ENCODE results near the gene CAMTA2.

CAMTA2 gene

DNA sequence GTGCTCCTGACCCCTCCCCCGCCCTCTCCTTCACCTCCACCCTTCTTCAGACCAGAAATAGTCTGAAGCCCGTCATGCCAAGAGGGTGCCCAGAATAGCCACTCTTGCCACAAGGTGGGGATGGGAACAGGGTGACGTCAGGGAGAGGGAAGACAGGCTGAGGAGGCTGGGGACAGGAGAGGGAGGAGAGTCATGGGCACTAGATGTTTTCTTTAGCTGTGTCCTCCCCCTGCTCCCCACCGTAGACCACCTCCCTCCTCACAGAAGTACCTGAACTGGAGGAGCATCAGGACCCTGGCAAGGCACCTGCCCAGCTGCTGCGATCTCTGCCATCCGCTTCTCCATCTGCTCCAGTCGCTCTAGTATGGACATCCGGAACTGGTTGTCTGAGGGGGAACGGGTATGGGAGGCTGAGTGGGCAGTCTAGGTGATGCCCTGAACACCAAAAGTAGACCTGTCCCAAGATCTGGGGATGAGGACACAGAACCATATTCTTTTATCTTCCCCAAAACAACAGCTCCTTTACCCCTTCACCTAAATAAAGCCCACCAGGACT is 13.3 kb downstream of the CAMTA2 start:
- TF ChIP-seq L3MBTL2 (conservative IDR thresholded peaks at IDR 0.05): no peak
- no peak for TF ChIP-seq SP1 (IDR thresholded peaks at IDR 0.05)
- no peak for TF ChIP-seq SUZ12 (IDR thresholded peaks at IDR 0.05)
- TF ChIP-seq FOXK2 (IDR thresholded peaks at IDR 0.05): no peak
- no peak for TF ChIP-seq HDGF (IDR thresholded peaks at IDR 0.05; ENCODE audit: borderline replicate concordance)
- TF ChIP-seq BHLHE40 (IDR thresholded peaks at IDR 0.05; ENCODE audit: borderline replicate concordance): no peak
- no peak for TF ChIP-seq TARDBP (IDR thresholded peaks at IDR 0.05)
- TF ChIP-seq ARNT (IDR thresholded peaks at IDR 0.05): no peak
- no peak for TF ChIP-seq NFRKB (IDR thresholded peaks at IDR 0.05)
- no peak for TF ChIP-seq ELF4 (IDR thresholded peaks at IDR 0.05)
- no peak for TF ChIP-seq FOXM1 (IDR thresholded peaks at IDR 0.05; ENCODE audit: borderline replicate concordance)
- CTCF ChIA-PET: no interaction called here
- no peak for DNase-seq (ENCODE audit: extremely low spot score)
- POLR2A ChIA-PET: interaction anchor here (0.7 to 2.7 kb wide), 3 partner anchors 13 to 65 kb away, joined by 3 to 9 read pairs (median 4); partner anchors contain the start of genes RNF167 and SLC25A11

DNA sequence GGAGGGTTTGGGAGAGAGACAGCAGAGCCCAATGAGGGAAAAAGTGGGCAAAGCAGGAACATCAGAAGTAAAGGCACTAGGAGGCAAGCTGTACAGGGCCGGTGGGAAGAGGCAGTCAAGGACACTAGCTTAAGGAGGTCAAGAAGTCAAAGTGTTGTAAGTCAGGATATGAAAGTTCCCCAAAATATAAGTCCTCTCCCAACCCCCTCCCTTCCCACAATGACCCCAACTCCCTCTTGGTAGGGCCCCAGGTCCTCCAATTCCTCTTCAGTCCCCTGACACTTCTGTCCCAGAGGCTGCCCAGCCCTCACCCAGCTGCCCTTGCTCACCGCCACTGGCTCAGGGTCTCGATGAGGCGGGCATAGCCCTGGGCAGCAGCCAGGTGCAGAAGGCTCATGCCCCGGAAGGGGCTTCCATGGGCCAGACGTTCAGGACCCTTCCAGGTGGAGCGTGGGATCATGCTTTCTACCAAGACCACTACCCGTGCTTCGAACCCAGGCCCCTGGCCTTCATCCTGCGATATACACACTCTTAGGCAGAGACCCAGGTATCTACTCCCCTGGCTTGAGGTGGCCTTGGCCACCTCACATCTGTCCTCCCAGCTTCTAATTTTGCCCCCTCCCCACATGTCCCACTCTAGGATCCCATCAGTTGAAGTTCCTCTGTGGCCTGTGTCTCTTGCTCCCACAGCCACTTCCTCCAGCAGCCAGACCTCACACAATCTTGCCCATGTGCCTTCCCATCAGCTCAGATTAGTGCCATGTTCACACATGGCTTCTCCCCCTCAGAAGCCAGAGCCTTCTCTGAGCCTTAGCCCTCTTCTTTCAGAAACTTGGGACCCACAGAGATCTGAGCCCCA is 14.0 kb downstream of the CAMTA2 start:
- TF ChIP-seq FOXK2 (IDR thresholded peaks at IDR 0.05): no peak
- TF ChIP-seq ARNT (IDR thresholded peaks at IDR 0.05): no peak
- TF ChIP-seq HDGF (IDR thresholded peaks at IDR 0.05; ENCODE audit: borderline replicate concordance): no peak
- no peak for TF ChIP-seq ELF4 (IDR thresholded peaks at IDR 0.05)
- TF ChIP-seq SUZ12 (IDR thresholded peaks at IDR 0.05): no peak
- no peak for TF ChIP-seq SP1 (IDR thresholded peaks at IDR 0.05)
- no peak for TF ChIP-seq FOXA1 (IDR thresholded peaks at IDR 0.05)
- TF ChIP-seq NFRKB (IDR thresholded peaks at IDR 0.05): no peak
- no peak for TF ChIP-seq ZNF384 (IDR thresholded peaks at IDR 0.05)
- TF ChIP-seq LEF1 (IDR thresholded peaks at IDR 0.05; ENCODE audit: borderline replicate concordance): no peak
- no peak for TF ChIP-seq L3MBTL2 (conservative IDR thresholded peaks at IDR 0.05)
- no peak for TF ChIP-seq BHLHE40 (IDR thresholded peaks at IDR 0.05; ENCODE audit: borderline replicate concordance)
- TF ChIP-seq, protein P1, sequence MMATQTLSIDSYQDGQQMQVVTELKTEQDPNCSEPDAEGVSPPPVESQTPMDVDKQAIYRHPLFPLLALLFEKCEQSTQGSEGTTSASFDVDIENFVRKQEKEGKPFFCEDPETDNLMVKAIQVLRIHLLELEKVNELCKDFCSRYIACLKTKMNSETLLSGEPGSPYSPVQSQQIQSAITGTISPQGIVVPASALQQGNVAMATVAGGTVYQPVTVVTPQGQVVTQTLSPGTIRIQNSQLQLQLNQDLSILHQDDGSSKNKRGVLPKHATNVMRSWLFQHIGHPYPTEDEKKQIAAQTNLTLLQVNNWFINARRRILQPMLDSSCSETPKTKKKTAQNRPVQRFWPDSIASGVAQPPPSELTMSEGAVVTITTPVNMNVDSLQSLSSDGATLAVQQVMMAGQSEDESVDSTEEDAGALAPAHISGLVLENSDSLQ (IDR thresholded peaks at IDR 0.05): no peak
- no peak for TF ChIP-seq FOXM1 (IDR thresholded peaks at IDR 0.05; ENCODE audit: borderline replicate concordance)
- DNase-seq (ENCODE audit: extremely low spot score): no peak
- ChIA-PET CTCF (no interaction called here), POLR2A (interaction anchor here (0.7 to 2.7 kb wide), 6 partner anchors 13 to 135 kb away, joined by 3 to 9 read pairs (median 4); partner anchors contain the start of genes CAMTA2, RNF167 and SLC25A11)

DNA sequence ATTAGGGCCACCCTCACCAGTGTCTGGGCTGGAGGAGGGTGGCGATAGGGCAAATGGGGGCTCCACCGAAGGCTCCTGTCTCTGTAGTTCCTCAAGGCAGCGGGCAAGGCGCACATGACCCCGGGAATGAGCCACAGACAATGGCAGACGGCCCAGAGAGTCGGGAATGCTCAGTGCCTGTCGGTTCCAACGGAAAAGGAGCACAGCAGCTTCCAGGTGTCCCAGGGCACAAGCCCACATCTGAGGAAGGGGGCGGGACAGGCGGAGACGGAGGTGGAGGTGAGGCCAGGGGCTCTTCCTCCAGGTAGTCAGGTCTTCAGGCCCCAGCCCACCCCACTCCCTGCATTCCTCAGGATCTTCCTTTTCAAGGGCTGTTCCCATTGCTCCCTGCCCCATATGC is 14.7 kb downstream of the CAMTA2 start:
- DNase-seq (ENCODE audit: extremely low spot score): no peak
- POLR2A ChIA-PET: interaction anchor here (1.4 kb wide), 1 partner anchor 15 kb away, joined by 4 read pairs; the partner anchor contains the start of gene CAMTA2
- TF ChIP-seq FOXK2 (IDR thresholded peaks at IDR 0.05): no peak
- no peak for TF ChIP-seq L3MBTL2 (conservative IDR thresholded peaks at IDR 0.05)
- no peak for TF ChIP-seq ELF4 (IDR thresholded peaks at IDR 0.05)
- TF ChIP-seq NFRKB (IDR thresholded peaks at IDR 0.05): no peak
- TF ChIP-seq TARDBP (IDR thresholded peaks at IDR 0.05): no peak
- no peak for TF ChIP-seq FOXA1 (IDR thresholded peaks at IDR 0.05)
- no peak for TF ChIP-seq CTBP1 (IDR thresholded peaks at IDR 0.05; ENCODE audit: borderline replicate concordance)
- TF ChIP-seq FOXM1 (IDR thresholded peaks at IDR 0.05; ENCODE audit: borderline replicate concordance): no peak
- no peak for TF ChIP-seq ZNF384 (IDR thresholded peaks at IDR 0.05)
- no peak for TF ChIP-seq BHLHE40 (IDR thresholded peaks at IDR 0.05; ENCODE audit: borderline replicate concordance)
- no peak for TF ChIP-seq SP1 (IDR thresholded peaks at IDR 0.05)
- TF ChIP-seq ARNT (IDR thresholded peaks at IDR 0.05): no peak
- CTCF ChIA-PET: no interaction called here

DNA sequence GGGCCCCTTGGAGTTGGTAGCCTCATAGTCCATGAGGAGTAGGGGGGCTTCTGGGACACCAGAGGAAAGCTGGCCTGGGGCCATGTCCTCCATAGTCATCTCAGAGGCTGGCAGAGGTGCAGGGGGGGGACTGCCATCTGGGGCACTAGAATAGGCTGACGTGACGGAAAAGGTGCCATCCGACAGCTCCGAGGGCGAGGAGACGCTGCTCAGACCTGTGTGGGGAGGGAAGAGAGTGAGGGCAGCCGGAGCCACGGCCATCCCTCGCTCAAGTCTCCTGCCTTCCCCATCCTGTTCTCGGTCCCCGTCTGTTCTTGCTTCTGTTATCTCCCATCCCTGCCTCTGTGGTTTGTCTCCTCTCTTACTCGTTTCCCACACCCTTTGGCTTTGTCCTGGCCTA is 15.2 kb downstream of the CAMTA2 start:
- POLR2A ChIA-PET: interaction anchor here (1.4 kb wide), 1 partner anchor 15 kb away, joined by 4 read pairs; the partner anchor contains the start of gene CAMTA2
- CTCF ChIA-PET: no interaction called here
- no peak for DNase-seq (ENCODE audit: extremely low spot score)
- TF ChIP-seq LEF1 (IDR thresholded peaks at IDR 0.05; ENCODE audit: borderline replicate concordance) (no peak), TARDBP (IDR thresholded peaks at IDR 0.05) (no peak), BHLHE40 (IDR thresholded peaks at IDR 0.05; ENCODE audit: borderline replicate concordance) (no peak), HDGF (IDR thresholded peaks at IDR 0.05; ENCODE audit: borderline replicate concordance) (no peak), SP1 (IDR thresholded peaks at IDR 0.05) (no peak), NFRKB (IDR thresholded peaks at IDR 0.05) (no peak), ARNT (IDR thresholded peaks at IDR 0.05) (no peak), ELF4 (IDR thresholded peaks at IDR 0.05) (no peak), FOXA1 (IDR thresholded peaks at IDR 0.05) (no peak), FOXK2 (IDR thresholded peaks at IDR 0.05) (no peak), CTBP1 (IDR thresholded peaks at IDR 0.05; ENCODE audit: borderline replicate concordance) (no peak), FOXM1 (IDR thresholded peaks at IDR 0.05; ENCODE audit: borderline replicate concordance) (no peak), ZNF384 (IDR thresholded peaks at IDR 0.05) (no peak), L3MBTL2 (conservative IDR thresholded peaks at IDR 0.05) (no peak)
- TF ChIP-seq, protein P1 (IDR thresholded peaks at IDR 0.05): no peak

DNA sequence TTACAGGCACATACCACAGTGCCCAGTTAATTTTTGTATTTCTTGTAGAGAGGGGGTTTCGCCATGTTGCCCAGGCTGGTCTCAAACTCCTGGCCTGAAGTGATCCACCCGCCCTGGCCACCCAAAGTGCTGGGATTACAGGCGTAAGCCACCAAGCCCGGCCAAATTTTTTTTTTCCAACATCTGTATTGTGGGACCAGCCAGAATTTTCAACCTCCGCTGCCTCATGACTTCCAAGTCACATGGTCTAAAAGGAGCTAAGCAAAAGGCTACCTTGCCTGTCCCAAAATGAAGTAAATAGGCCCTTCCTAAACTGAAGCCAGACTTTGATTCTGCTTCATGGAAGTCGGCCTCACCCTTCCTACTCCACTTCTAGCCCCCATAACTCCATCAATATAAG is 15.6 kb downstream of the CAMTA2 start:
- no peak for TF ChIP-seq CTBP1 (IDR thresholded peaks at IDR 0.05; ENCODE audit: borderline replicate concordance)
- TF ChIP-seq SP1 (IDR thresholded peaks at IDR 0.05): no peak
- TF ChIP-seq HDGF (IDR thresholded peaks at IDR 0.05; ENCODE audit: borderline replicate concordance): no peak
- TF ChIP-seq LEF1 (IDR thresholded peaks at IDR 0.05; ENCODE audit: borderline replicate concordance): no peak
- TF ChIP-seq ELF4 (IDR thresholded peaks at IDR 0.05): no peak
- no peak for TF ChIP-seq ZNF384 (IDR thresholded peaks at IDR 0.05)
- TF ChIP-seq NFRKB (IDR thresholded peaks at IDR 0.05): no peak
- no peak for TF ChIP-seq SUZ12 (IDR thresholded peaks at IDR 0.05)
- TF ChIP-seq TARDBP (IDR thresholded peaks at IDR 0.05): no peak
- TF ChIP-seq, protein P1 (IDR thresholded peaks at IDR 0.05): no peak
- TF ChIP-seq BHLHE40 (IDR thresholded peaks at IDR 0.05; ENCODE audit: borderline replicate concordance): no peak
- no peak for TF ChIP-seq FOXA1 (IDR thresholded peaks at IDR 0.05)
- no peak for TF ChIP-seq ARNT (IDR thresholded peaks at IDR 0.05)
- no peak for TF ChIP-seq FOXK2 (IDR thresholded peaks at IDR 0.05)
- no peak for TF ChIP-seq L3MBTL2 (conservative IDR thresholded peaks at IDR 0.05)
- ChIA-PET POLR2A (no interaction called here), CTCF (interaction anchor here (0.9 kb wide), 1 partner anchor 16 kb away, joined by 3 read pairs; the partner anchor contains the start of gene CAMTA2)
- DNase-seq (ENCODE audit: extremely low spot score): no peak

All from HEK293T (cell line).